OCI-LY3 (cell line): Measurements from ENCODE around the gene HCN2.

Source experiments
- H2AFZ ChIP-seq: fragments of 200-600, 300-600 bp; shearing (Covaris generic); 2 replicates; pipeline ENCODE4 v1.6.0; 2014; ENCODE audit warnings: antibody characterized with exemption, low read depth, low read length
- H3K27ac ChIP-seq: fragments of 200-600, 300-600 bp; sonication (generic); 2 replicates; pipeline ENCODE4 v1.5.1; 2014; ENCODE audit warnings: mild to moderate bottlenecking, low read length, moderate library complexity, mixed read lengths
- H3K27me3 ChIP-seq: fragments of 200-600, 300-600 bp; sonication (generic); 2 replicates; pipeline ENCODE4 v1.6.1; 2014; ENCODE audit warnings: low read depth, low read length, mixed read lengths
- H3K36me3 ChIP-seq: fragments of 200-600, 300-600 bp; sonication (generic); replicated peaks from 2 replicates; pipeline ENCODE3; 2014; ENCODE audit warnings: low read depth, low read length, mixed read lengths
- H3K4me1 ChIP-seq: fragments of 300-600, 200-600 bp; sonication (generic); 2 replicates; pipeline ENCODE4 v1.6.1; 2014; ENCODE audit warnings: low read length, mixed read lengths
- H3K4me2 ChIP-seq: fragments of 200-600, 300-600 bp; sonication (generic); 2 replicates; pipeline ENCODE4 v1.6.1; 2014; ENCODE audit warnings: low read length, mixed read lengths
- H3K4me3 ChIP-seq: fragments of 300-600, 200-600 bp; sonication (generic); 2 replicates; pipeline ENCODE4 v1.5.1; 2014; ENCODE audit warnings: antibody characterized with exemption, mild to moderate bottlenecking, low read length, moderate library complexity
- H3K79me2 ChIP-seq: fragments of 300-600, 200-600 bp; shearing (Covaris generic); 2 replicates; pipeline ENCODE4 v1.6.1; 2014; ENCODE audit warnings: mild to moderate bottlenecking, low read length, mixed read lengths
- H3K9ac ChIP-seq: fragments of 300-600, 200-600 bp; shearing (Covaris generic); 2 replicates; pipeline ENCODE4 v1.6.0; 2014; ENCODE audit warnings: mild to moderate bottlenecking, low read length, moderate library complexity
- H3K9me3 ChIP-seq: fragments of 200-600, 300-600 bp; shearing (Covaris generic); 2 replicates; pipeline ENCODE4 v1.6.1; 2014; ENCODE audit warnings: low read length, mixed read lengths; ENCODE audit not compliant: insufficient read depth
- H4K20me1 ChIP-seq: fragments of 200-600, 300-600 bp; sonication (generic); 2 replicates; pipeline ENCODE4 v1.6.1; 2016; ENCODE audit warnings: low read length, mixed read lengths; ENCODE audit not compliant: insufficient read depth
- EZH2phosphoT487 ChIP-seq: fragments of 200-600 bp; shearing (Covaris generic); IDR thresholded peaks from 2 replicates; pipeline ENCODE4 v1.6.1; 2018; ENCODE audit warnings: antibody characterized with exemption, mixed run types, low read depth
- TF ChIP-seq, protein P1 (sequence below): fragments of 200-600, 300-600 bp; sonication (generic); IDR thresholded peaks from 2 replicates; pipeline ENCODE4 v1.5.1; 2014; ENCODE audit warnings: antibody characterized with exemption, low read length, low read depth

The HCN2 gene

DNA sequence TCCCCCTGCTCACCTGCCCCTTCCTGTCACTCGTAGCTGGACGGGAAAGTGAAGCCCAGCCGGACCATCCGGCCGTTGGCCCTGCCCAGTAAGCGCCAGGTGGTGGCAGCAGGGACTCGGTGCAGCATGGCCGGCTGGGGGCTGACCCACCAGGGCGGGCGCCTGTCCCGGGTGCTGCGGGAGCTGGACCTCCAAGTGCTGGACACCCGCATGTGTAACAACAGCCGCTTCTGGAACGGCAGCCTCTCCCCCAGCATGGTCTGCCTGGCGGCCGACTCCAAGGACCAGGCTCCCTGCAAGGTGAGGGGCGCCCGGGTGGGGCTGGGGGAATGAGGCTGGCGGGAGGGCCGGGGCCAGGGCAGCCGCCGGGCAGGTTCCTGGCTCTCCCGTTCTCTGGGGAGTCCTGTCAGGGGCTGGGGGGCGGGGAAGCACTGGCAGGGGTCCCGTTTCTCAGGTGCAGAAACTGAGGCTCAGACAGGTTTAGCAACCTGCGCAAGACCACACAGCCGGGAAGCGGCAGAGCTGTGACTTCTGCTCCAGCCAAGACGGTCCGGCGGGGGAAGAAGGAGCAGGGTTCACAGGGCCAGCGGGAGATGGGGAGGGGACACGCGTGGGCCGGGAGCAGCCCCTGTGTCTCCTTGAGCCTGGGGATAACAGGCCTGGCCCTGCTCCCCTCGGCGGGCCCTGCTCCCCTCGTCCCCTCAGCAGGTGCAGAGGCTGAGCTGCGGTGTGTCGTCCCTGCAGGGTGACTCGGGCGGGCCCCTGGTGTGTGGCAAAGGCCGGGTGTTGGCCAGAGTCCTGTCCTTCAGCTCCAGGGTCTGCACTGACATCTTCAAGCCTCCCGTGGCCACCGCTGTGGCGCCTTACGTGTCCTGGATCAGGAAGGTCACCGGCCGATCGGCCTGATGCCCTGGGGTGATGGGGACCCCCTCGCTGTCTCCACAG is 40.5 kb upstream of the HCN2 start:
- no peaks in the 10 kb centered on the region for H3K36me3 ChIP-seq
- no peaks in the 10 kb centered on the region for H3K27me3 ChIP-seq
- H3K27ac ChIP-seq: no peak overlapping the region
- no peaks in the 10 kb centered on the region for H3K4me1 ChIP-seq
- H2AFZ ChIP-seq: no peak overlapping the region
- H3K9me3 ChIP-seq: no peaks in the 10 kb centered on the region
- no peak overlapping the region for H3K9ac ChIP-seq
- no peaks in the 10 kb centered on the region for H4K20me1 ChIP-seq
- TF ChIP-seq, protein P1, sequence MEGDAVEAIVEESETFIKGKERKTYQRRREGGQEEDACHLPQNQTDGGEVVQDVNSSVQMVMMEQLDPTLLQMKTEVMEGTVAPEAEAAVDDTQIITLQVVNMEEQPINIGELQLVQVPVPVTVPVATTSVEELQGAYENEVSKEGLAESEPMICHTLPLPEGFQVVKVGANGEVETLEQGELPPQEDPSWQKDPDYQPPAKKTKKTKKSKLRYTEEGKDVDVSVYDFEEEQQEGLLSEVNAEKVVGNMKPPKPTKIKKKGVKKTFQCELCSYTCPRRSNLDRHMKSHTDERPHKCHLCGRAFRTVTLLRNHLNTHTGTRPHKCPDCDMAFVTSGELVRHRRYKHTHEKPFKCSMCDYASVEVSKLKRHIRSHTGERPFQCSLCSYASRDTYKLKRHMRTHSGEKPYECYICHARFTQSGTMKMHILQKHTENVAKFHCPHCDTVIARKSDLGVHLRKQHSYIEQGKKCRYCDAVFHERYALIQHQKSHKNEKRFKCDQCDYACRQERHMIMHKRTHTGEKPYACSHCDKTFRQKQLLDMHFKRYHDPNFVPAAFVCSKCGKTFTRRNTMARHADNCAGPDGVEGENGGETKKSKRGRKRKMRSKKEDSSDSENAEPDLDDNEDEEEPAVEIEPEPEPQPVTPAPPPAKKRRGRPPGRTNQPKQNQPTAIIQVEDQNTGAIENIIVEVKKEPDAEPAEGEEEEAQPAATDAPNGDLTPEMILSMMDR: no peak
- no peak for TF ChIP-seq EZH2phosphoT487
- no peak overlapping the region for H3K4me2 ChIP-seq
- no peak overlapping the region for H3K4me3 ChIP-seq
- no peaks in the 10 kb centered on the region for H3K79me2 ChIP-seq

DNA sequence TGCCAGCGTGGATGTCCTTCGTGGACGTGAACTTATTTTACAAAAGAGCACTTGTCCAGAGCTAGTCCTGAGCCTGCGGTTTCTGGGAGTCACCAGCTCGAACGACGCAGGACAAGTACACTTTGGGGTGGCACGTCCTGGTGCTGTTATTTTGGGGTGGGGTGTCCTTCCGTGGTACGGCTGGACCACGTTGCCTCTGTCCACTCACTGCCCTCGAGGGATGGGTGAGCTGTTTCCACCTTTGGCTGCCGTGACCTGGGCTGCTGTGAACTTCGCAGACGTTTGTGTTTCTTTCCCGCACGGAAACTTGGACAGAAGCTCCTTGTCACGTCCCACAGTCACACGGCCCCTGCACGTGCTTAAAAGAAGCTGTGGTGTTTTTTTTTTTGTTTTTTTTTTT is 34.9 kb upstream of the HCN2 start:
- TF ChIP-seq EZH2phosphoT487: no peak
- TF ChIP-seq, protein P1: no peak

GRCh38 chr19:555474-555808 is 34.2 kb upstream of the HCN2 start:
- Histone ChIP-seq H3K4me1 (no peaks in the 10 kb centered on the region), H3K4me2 (no peak overlapping the region), H3K9ac (no peak overlapping the region)

More for the DNA sequence above, 34.9 kb upstream of the HCN2 start:
- Histone ChIP-seq H2AFZ (no peak overlapping the region), H3K27ac (no peak overlapping the region), H3K4me2 (no peak overlapping the region), H3K79me2 (no peaks in the 10 kb centered on the region), H3K4me3 (no peak overlapping the region), H3K9ac (no peak overlapping the region), H3K9me3 (no peaks in the 10 kb centered on the region), H3K27me3 (no peaks in the 10 kb centered on the region), H3K36me3 (no peaks in the 10 kb centered on the region), H4K20me1 (no peaks in the 10 kb centered on the region), H3K4me1 (no peaks in the 10 kb centered on the region)

More at GRCh38 chr19:555474-555808, 34.2 kb upstream of the HCN2 start:
- Histone ChIP-seq H3K36me3 (no peaks in the 10 kb centered on the region), H3K79me2 (no peaks in the 10 kb centered on the region), H3K27ac (no peak overlapping the region), H2AFZ (no peak overlapping the region), H3K4me3 (no peak overlapping the region), H3K27me3 (no peaks in the 10 kb centered on the region), H4K20me1 (no peaks in the 10 kb centered on the region), H3K9me3 (no peaks in the 10 kb centered on the region)
- TF ChIP-seq, protein P1: no peak
- TF ChIP-seq EZH2phosphoT487: no peak
